DMS153 (cell line): ENCODE data around the gene CCL7.

Experiments used
- DNase-seq: peaks from one replicate; lab custom pipeline; 2025; lab: John Stamatoyannopoulos, UW

The CCL7 gene

DNA sequence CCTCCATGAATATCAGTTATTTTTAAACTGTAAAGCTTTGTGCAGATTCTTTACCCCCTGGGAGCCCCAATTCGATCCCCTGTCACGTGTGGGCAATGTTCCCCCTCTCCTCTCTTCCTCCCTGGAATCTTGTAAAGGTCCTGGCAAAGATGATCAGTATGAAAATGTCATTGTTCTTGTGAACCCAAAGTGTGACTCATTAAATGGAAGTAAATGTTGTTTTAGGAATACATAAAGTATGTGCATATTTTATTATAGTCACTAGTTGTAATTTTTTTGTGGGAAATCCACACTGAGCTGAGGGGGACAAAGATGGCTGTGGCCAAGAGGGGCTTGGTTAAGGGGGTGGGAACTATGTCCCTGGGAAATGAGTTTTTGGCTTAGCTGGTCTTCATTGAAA, 17.9 kb downstream of the CCL7 start:
- DNase-seq: no peak

- DNase-seq: no peak
Measured at GRCh38 chr17:34290586-34290985, 20.6 kb downstream of the CCL7 start.

DNA sequence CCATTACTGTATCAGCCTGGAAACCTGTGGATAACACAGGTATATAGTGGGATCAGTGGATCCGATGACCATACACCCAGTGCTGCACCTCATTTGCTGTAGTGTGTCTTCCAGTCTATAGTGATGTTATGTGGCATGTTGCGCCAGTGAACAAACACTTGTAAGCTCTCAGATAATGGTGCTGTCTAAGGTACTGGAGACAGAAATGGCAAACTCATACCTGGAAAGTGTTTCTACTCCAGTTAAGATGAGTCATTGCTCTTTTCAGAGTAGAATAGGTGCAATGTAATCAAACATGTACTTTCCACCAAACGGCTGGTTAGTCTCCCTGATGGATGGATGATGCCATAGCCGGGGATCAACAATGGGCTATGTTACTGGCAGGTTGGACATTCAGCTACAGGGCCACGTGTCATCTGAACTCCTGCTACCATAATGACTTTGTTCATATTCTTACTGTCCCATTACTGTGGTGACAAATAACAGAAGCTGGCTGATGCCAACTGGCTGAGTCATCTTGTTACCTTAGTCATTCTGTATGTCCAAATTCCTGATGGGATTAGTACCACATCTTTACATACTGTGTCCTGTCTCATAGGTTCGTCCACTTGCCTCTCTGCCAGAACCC, 21.8 kb downstream of the CCL7 start:
- DNase-seq: peak; percentile 77

GRCh38 chr17:34299027-34299426, 29.0 kb downstream of the CCL7 start:
- DNase-seq: no peak

DNA sequence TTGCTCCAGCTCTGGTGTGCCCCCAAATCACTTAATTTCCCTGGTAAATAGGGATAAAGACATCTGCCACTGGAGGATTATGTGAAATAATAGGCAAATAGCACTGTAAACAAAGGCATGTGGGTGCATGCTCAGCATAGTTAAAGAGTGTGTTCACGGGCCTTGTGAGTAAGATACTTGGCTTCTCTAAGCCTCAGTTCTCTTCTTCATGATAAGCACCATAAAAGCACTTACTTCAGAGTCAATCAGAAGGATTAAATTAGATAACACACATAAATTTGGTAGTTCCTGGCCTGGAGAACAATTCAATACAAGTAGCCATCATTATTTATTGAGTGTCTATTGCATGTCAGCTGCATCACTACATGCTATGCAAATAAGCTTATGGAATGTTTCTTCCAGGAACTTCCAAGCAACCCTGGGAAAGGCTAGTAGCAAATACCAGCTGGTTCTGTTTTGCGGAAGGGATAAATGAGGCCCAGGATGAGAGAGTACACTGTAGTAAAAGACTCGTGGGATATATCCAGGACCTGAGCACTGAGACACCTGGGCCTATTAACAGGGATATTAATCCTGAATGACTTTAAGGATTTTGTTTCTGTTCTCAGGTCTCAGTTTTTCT, 30.0 kb downstream of the CCL7 start:
- DNase-seq: no peak

GRCh38 chr17:34300652-34301370, 30.8 kb downstream of the CCL7 start:
- DNase-seq: no peak

DNA sequence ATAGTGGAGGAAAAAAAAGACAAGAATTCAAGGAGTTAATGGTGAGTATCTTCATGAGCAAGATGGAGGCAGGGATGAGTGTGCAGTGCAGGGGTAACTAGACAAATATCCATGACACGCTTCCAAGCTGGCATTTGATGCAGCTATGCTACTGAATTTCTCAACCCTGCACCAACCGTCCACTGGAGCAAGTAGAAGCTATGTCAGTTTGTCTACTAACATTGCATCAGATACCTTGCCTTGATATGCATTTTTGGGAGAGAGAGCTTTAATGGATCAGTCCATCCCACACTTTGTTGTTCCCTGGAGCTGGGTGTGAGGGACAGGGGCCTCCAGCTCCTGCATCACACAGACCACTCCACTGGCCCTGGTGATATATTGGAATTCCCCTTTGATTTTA, 32.0 kb downstream of the CCL7 start:
- no peak for DNase-seq

DNA sequence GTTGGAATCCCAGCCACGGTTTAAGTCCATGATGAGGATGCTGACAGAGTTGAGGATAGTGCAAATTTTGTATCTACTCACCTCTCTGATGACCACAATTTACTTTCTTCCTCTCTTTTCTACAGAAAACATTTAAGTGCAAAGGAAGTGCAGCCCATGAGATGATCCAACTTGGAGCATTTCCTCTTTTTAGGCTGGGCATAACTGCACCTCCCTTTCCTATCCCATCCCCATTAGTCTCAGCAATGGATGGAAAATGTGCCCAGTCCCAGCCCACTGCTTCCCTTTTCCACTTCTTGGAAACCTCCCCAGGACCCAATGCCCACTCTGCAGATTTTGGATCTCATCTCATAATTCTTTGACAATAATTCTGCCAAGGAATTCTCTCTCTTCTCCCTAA, 32.6 kb downstream of the CCL7 start:
- DNase-seq: no peak

DNA sequence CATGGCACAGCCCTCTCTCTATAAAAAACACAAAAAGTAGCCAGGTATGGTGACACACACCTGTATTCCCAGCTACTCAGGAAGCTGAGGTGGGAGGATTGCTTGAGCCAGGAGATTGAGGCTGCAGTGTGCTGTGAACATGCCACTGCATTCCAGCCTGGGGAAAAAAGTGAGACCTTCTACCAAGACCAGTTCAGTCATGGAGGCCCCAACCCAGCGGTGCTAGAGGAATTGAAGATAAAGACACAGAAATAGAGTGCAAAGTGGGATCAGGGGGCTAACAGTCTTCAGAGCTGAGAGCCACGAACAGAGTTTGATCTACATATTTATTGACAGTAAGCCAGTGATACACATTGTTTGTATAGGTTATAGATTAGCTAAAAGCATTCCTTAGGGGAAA, 33.6 kb downstream of the CCL7 start:
- DNase-seq: no peak

DNA sequence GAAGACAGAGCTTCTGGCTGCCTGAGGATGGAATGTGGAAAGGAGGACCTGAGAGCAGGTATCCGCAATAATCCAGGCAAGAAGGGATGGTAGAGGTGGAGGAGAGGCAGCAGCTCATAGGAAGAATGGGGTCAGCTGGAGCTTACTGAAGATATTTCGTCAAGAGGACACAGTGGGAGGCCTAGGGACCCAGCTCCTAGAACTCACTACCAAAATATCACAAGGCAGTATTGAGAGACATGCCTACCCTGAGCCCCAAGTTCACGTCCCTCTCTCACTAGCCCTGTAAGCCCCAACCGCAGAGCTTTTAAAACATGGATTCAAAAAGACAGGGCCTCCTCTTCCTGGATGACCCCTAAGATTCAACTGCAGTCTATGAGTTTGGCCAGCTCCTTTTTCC, 35.0 kb downstream of the CCL7 start:
- no peak for DNase-seq

DNA sequence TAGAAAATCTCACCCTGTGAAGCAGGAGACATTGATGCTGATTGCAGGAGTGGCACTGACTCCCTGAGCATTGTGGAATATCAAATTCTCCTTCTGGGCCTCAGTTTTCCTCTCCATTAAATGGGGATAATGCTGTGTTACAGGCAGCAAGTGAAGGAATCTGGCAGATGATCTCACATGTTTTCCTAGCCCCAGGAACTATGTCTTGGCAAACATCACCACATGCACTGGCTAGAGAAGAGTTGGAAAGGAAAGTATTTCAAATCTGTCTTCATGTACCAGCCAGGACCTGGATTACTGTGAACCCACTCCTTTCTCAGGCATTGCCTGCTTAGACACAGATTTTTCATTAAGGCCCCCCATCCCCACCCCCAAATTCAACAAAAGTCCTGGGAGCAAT, 35.6 kb downstream of the CCL7 start:
- no peak for DNase-seq

DNA sequence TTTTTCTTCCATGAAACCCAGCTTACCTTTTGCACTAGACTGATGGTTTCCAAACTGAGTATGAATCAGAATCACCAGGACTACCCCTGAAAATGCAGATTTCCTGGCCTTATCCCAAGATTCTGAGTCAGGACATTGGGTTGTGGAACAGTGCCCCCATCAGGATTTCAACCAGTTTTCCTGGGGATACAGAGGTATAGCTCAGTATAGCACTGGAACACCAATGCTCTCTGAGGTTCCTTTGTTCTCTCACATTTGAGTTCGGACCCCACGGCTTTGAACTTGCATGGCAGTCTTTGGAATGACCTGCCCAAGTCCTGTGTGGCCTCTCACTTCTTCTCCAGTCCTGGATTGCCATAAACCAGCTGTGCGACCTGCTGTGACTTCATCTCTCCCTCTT, 36.4 kb downstream of the CCL7 start:
- peak; percentile 48 for DNase-seq

GRCh38 chr17:34307110-34307509, 37.1 kb downstream of the CCL7 start:
- DNase-seq: no peak

- no peak for DNase-seq
Measured at GRCh38 chr17:34308371-34308770, 38.4 kb downstream of the CCL7 start.

DNA sequence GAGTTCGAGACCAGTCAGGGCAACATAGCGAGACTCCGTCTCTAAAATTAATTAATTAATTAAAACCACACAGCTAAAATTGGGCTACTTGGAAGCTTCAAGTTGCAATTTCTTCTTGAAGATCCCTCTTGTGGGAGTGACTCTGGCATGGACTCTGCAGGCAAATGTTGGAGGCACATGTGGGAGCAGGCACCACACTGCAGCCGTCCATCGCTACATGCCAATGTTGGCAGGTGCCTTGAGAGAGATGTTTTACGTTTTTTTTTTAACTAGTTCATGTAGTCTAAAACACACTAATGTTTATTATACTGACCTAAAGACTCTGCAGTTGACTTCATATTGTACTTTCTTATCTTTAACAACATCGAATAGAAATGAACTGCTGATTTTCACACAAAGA, 41.3 kb downstream of the CCL7 start:
- DNase-seq: no peak

DNA sequence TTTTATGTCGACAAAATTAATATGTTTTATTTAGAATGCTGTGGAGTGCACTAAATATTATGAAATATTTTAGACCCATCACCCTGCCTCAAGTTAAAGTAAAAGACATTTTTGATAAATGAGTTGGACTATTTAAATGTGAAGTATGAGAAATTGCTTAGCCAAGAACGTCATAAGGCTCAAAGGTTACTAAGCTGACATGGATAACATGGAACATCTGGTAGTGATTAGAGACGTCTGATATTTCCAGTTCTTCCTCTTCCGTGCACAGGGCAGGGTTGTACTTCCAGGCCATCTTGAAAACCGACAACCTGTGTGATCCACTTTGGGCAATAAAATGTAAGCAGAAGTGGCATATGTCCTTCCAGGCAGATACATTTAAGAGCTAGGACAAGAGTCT, 42.1 kb downstream of the CCL7 start:
- DNase-seq: no peak

- DNase-seq: no peak
Measured at GRCh38 chr17:34313164-34313563, 43.1 kb downstream of the CCL7 start.

DNA sequence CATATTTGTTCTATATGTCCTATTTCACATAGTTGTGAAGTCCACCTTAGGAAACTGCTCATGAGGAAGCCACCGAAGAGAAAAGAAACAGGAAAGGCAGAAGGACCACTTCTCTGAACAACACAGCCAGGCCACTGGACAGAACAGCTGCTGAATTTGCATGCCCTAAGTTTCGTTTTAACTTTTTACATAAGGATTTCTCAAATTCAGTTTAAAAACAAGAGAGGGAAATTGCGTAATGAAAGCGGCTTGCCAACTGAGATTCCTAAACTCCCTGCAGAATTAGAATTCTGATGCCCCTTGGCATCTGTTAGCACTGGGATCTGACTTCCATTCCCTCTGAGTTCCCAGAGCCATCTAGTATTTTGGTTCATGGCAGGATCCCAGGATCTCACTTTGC, 44.3 kb downstream of the CCL7 start:
- no peak for DNase-seq

GRCh38 chr17:34318474-34318873, 48.5 kb downstream of the CCL7 start:
- no peak for DNase-seq

DNA sequence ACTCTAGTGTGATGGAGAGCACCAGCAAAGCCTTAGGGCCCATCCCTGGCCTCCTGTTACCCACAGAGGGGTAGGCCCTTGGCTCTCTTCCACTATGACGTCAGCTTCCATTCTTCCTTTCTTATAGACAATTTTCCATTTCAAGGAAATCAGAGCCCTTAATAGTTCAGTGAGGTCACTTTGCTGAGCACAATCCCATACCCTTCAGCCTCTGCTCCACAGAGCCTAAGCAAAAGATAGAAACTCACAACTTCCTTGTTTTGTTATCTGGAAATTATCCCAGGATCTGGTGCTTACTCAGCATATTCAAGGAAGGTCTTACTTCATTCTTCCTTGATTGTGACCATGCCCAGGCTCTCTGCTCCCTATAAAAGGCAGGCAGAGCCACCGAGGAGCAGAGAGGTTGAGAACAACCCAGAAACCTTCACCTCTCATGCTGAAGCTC, 49.0 kb downstream of the CCL7 start, which contains the start of gene CCL8:
TSS of gene CCL8 (plus strand) at position 397 of the 445 bp plus-strand sequence. CDS start 67 bp downstream, outside the sequence.
- DNase-seq: no peak
